GM19395 (cell line): ENCODE measurements around the gene EEA1.
"Not testable (repeated sequence)": the region's sequence is repeated elsewhere in the genome, so short reads cannot be mapped to it uniquely, and the experiment has no call there.

ENCODE experiments used
- ATAC-seq: cut with Tn5 transposase; IDR thresholded peaks from one replicate; pipeline ENCODE4 v1.9.1; 2021; ENCODE audit warnings: mild to moderate bottlenecking, moderate library complexity; ENCODE audit not compliant: unreplicated experiment

The EEA1 gene

GRCh38 chr12:92928962-92929915 lies at the start of gene EEA1:
EEA1 (minus strand) TSS chr12:92929295; CDS start chr12:92929066, 229 bp downstream.
- ATAC-seq = peak; percentile 90

GRCh38 chr12:92978607-92979006 lies 49.5 kb upstream of the EEA1 start:
- ATAC-seq = no peak

- ATAC-seq = no peak
These were observed 48.2 kb upstream of the EEA1 start for GRCh38 chr12:92977326-92977725.

- no peak for ATAC-seq
These were observed 45.7 kb upstream of the EEA1 start for GRCh38 chr12:92974759-92975158.

GRCh38 chr12:92973614-92974013 lies 44.5 kb upstream of the EEA1 start:
- ATAC-seq = peak; percentile 38

- no peak for ATAC-seq
These were observed 42.9 kb upstream of the EEA1 start for GRCh38 chr12:92971859-92972524.

GRCh38 chr12:92968176-92968813 lies 39.2 kb upstream of the EEA1 start:
- ATAC-seq = no peak

- ATAC-seq = not testable (repeated sequence)
These were observed 35.3 kb upstream of the EEA1 start for GRCh38 chr12:92964378-92964777.

- no peak for ATAC-seq
These were observed 32.9 kb upstream of the EEA1 start for GRCh38 chr12:92961949-92962348.

GRCh38 chr12:92955997-92956663 lies 27.0 kb upstream of the EEA1 start:
- no peak for ATAC-seq

GRCh38 chr12:92953747-92954146 lies 24.7 kb upstream of the EEA1 start:
- ATAC-seq = no peak

GRCh38 chr12:92952394-92952793 lies 23.3 kb upstream of the EEA1 start:
- ATAC-seq = no peak

GRCh38 chr12:92951006-92951405 lies 21.9 kb upstream of the EEA1 start:
- ATAC-seq = no peak

GRCh38 chr12:92950011-92950410 lies 20.9 kb upstream of the EEA1 start:
- no peak for ATAC-seq

- ATAC-seq = no peak
These were observed 20.4 kb upstream of the EEA1 start for GRCh38 chr12:92949466-92949865.

GRCh38 chr12:92947589-92948215 lies 18.6 kb upstream of the EEA1 start:
- no peak for ATAC-seq

GRCh38 chr12:92945659-92946220 lies 16.6 kb upstream of the EEA1 start:
- ATAC-seq = no peak

GRCh38 chr12:92943482-92944250 lies 14.6 kb upstream of the EEA1 start:
- no peak for ATAC-seq

GRCh38 chr12:92942905-92943304 lies 13.8 kb upstream of the EEA1 start:
- no peak for ATAC-seq
